Measurements from ENCODE around the gene SERPINE2. TPM values are rescaled to one million over a fixed set of nuclear protein-coding genes. Genes with fewer than 3 reads are reported as not detected.

SERPINE2 gene
- total and polyA plus RNA-seq, 2 donors (not counting 3 experiments of a cell fraction or from before 2014, with no cell fraction given), result 4.0 to 8.8 TPM

DNA sequence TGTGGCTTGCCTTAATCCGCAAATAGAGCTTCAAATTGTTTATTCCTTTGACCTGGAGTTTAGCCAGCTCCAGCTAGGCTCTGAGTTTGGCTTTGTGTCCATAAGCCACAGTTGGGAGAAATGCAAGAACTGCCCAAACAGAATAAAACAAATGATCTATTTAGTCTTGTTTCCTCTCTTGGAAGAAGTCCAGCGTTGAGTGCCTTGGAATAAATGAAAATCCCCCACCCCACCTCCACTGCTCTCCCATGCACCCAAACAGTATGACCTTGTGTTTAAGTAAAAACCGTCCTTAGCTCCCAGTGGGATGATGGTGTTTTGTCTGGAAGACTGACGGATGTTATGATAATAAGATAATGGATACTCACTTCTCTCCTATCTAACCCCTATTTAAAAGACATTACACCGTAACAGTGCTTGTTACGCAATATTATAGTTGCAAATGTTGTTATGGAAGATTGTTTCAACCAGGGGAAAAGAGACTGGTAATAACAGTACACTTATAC lies 3.2 kb upstream of the SERPINE2 start:
- no peak overlapping the region for H2AFZ ChIP-seq (ENCODE audit: low read depth, low read length)
- H3K4me2 ChIP-seq (ENCODE audit: insufficient read depth, low read length), result no peak overlapping the region
- H3K9me1 ChIP-seq (replicated peaks; ENCODE audit: control insufficient read depth, extremely low read depth, insufficient read depth, low read length), result no peaks in the 10 kb centered on the region
- H3K4me3 ChIP-seq (replicated peaks in 1 of 3; ENCODE audit: insufficient read depth in 1 of 3, low read depth in 1 of 3, low read length in 3 of 3), result no peak overlapping the region
- dilution Hi-C loops (cut with MboI; ENCODE audit: extremely low pct_ligation_motif_present, low sequenced_read_pairs) (no loop called here), intact Hi-C loops (cut with micrococcal nuclease) (no loop called here)
- no peak overlapping the region for H3K27ac ChIP-seq (ENCODE audit: insufficient read depth, low read depth, low read length)
- CTCF ChIA-PET, result interaction anchor here (1.1 to 2.8 kb wide), 3 partner anchors 10 to 242 kb away, joined by 3 to 13 read pairs (median 3); no protein-coding TSS in a partner anchor
- FAIRE-seq, result no peak
- no peaks in the 10 kb centered on the region for H3K36me3 ChIP-seq (ENCODE audit: control insufficient read depth in 2 of 2, extremely low read depth in 1 of 2, insufficient read depth in 2 of 2, low read length in 2 of 2)
- peaks cover 6% of the 10 kb centered on the region for H3K4me1 ChIP-seq (ENCODE audit: control insufficient read depth, extremely low read depth, insufficient read depth, low read length)
- POLR2A ChIA-PET, result no interaction called here
- no peak for DNase-seq (ENCODE audit: low read depth, low spot score)
- peaks cover 32 to 35% of the 10 kb centered on the region in 2 experiments for H3K27me3 ChIP-seq (ENCODE audit: control insufficient read depth in 2 of 2, insufficient read depth in 2 of 2, low read length in 2 of 2)
- no TSS peak for BruUV-seq (replicated peaks)
- no peaks in the 10 kb centered on the region for H3K9me3 ChIP-seq (replicated peaks; ENCODE audit: control insufficient read depth, insufficient read depth, low read length)
- H4K20me1 ChIP-seq (replicated peaks; ENCODE audit: control insufficient read depth, extremely low read depth, insufficient read depth, low read length), result no peaks in the 10 kb centered on the region
- H3K79me2 ChIP-seq (ENCODE audit: control insufficient read depth, insufficient read depth, low read length), result no peaks in the 10 kb centered on the region
- TF ChIP-seq POLR2A (IDR thresholded peaks at IDR 0.05; ENCODE audit: low read depth, low read length) (no peak), EZH2 (IDR thresholded peaks at IDR 0.05; ENCODE audit: borderline replicate concordance, low read depth, low read length, severe bottlenecking) (no peak), GATA2 (IDR thresholded peaks at IDR 0.05; ENCODE audit: insufficient read depth, insufficient read length, low read depth, low read length) (no peak), JUN (IDR thresholded peaks at IDR 0.05; ENCODE audit: borderline replicate concordance, insufficient read depth, insufficient read length, low read depth) (no peak), MYC (IDR thresholded peaks at IDR 0.05; ENCODE audit: low read depth, low read length) (no peak), FOS (IDR thresholded peaks at IDR 0.05; ENCODE audit: borderline replicate concordance, insufficient read depth, low read length) (no peak), POLR2AphosphoS5 (IDR thresholded peaks at IDR 0.05; ENCODE audit: insufficient read depth, low read depth, low read length) (no peak)
- TF ChIP-seq, protein P1, sequence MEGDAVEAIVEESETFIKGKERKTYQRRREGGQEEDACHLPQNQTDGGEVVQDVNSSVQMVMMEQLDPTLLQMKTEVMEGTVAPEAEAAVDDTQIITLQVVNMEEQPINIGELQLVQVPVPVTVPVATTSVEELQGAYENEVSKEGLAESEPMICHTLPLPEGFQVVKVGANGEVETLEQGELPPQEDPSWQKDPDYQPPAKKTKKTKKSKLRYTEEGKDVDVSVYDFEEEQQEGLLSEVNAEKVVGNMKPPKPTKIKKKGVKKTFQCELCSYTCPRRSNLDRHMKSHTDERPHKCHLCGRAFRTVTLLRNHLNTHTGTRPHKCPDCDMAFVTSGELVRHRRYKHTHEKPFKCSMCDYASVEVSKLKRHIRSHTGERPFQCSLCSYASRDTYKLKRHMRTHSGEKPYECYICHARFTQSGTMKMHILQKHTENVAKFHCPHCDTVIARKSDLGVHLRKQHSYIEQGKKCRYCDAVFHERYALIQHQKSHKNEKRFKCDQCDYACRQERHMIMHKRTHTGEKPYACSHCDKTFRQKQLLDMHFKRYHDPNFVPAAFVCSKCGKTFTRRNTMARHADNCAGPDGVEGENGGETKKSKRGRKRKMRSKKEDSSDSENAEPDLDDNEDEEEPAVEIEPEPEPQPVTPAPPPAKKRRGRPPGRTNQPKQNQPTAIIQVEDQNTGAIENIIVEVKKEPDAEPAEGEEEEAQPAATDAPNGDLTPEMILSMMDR (IDR thresholded peaks at IDR 0.05; ENCODE audit: extremely low read depth in 1 of 2, insufficient read depth in 1 of 2, low read depth in 1 of 2, low read length in 2 of 2), result no peak
- TF ChIP-seq, protein P2, sequence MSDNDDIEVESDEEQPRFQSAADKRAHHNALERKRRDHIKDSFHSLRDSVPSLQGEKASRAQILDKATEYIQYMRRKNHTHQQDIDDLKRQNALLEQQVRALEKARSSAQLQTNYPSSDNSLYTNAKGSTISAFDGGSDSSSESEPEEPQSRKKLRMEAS (IDR thresholded peaks at IDR 0.05; ENCODE audit: insufficient read depth, insufficient read length), result no peak
- H3K9ac ChIP-seq (replicated peaks; ENCODE audit: extremely low read depth, insufficient read depth, low read length), result no peak overlapping the region

Measured in endothelial cell of umbilical vein (primary cell).